ENCODE measurements around the gene GOLGA8S.
"Not testable (repeated sequence)": the region's sequence is repeated elsewhere in the genome, so short reads cannot be mapped to it uniquely, and the experiment has no call there.

- not testable (repeated sequence) for TF ChIP-seq CTCF (conservative IDR thresholded peaks at IDR 0.05); EZH2 (IDR thresholded peaks at IDR 0.05; ENCODE audit: low read depth)
Measured at GRCh38 chr15:23381192-23381591, 26.6 kb downstream of the GOLGA8S start.

Data from PC-9 (cell line).